B cell (primary cell): ENCODE results near the gene GPI. TPM values are rescaled to one million over a fixed set of nuclear protein-coding genes. Genes with fewer than 3 reads are reported as not detected.

Experiments used
- ATAC-seq: fragments of 200-7000 bp; cut with Tn5 transposase; one replicate; pipeline ENCODE4 v1.10.0; 2021; ENCODE audit warnings: low read depth, mild to moderate bottlenecking, moderate number of reproducible peaks, moderate library complexity
- CTCF ChIA-PET: fragments of 350-600 bp; sonication (Branson Sonifier 250); formaldehyde crosslinking; loops from one replicate; lab custom pipeline; 2021; ENCODE audit warnings: antibody characterized with exemption, inconsistent platforms; lab: Charles Lee
- POLR2A ChIA-PET: fragments of 350-600 bp; sonication (Branson Sonifier 250); formaldehyde crosslinking; loops from one replicate; lab custom pipeline; 2021; ENCODE audit warnings: antibody characterized with exemption; lab: Charles Lee
- DNase-seq: peaks from one replicate; pipeline ENCODE4 v3.0.0; 2013
- H2AFZ ChIP-seq: 2 replicates; pipeline ENCODE4 v1.6.1; 2012; ENCODE audit warnings: mild to moderate bottlenecking, low read depth, low read length; ENCODE audit not compliant: insufficient read depth, poor library complexity, severe bottlenecking
- H3K27ac ChIP-seq, 2 donors: 1 replicate in 1 of 2; 2 replicates in 1 of 2; pipeline ENCODE4 v1.5.1; 2012 to 2013; ENCODE audit warnings: low read length in 2 of 2, mild to moderate bottlenecking in 2 of 2, moderate library complexity in 1 of 2
- H3K27me3 ChIP-seq, 4 experiments: fragments of 200-600 bp in 1 of 4; sonication (generic) in 1 of 4; replicated peaks in 1 of 4; 1 replicate in 2 of 4; 2 replicates in 2 of 4; pipeline versions ENCODE4 v1.6.1 to v1.7.0; 2013 to 2016; ENCODE audit warnings: low read length in 3 of 4, mild to moderate bottlenecking in 2 of 4, mixed read lengths in 1 of 4, moderate library complexity in 1 of 4; ENCODE audit not compliant: insufficient read depth in 4 of 4, control insufficient read depth in 3 of 4; ENCODE audit errors: control extremely low read depth in 1 of 4
- H3K36me3 ChIP-seq, 2 experiments: replicated peaks in 1 of 2; 1 replicate in 1 of 2; 2 replicates in 1 of 2; pipeline versions ENCODE4 v1.6.1 to v1.7.1; 2013; ENCODE audit warnings: low read length in 1 of 2; ENCODE audit not compliant: insufficient read depth in 2 of 2, control insufficient read depth in 1 of 2; ENCODE audit errors: control extremely low read depth in 1 of 2, extremely low read depth in 1 of 2
- H3K4me1 ChIP-seq, 2 donors: fragments of 200-600 bp in 1 of 2; sonication (generic) in 1 of 2; 1 replicate in 1 of 2; 2 replicates in 1 of 2; pipeline versions ENCODE4 v1.5.1 to v1.6.1; 2013 to 2017; ENCODE audit warnings: low read length in 2 of 2; ENCODE audit not compliant: control insufficient read depth in 2 of 2, insufficient read depth in 2 of 2
- H3K4me2 ChIP-seq: replicated peaks from 2 replicates; pipeline ENCODE3; 2012; ENCODE audit warnings: mild to moderate bottlenecking, low read depth, low read length; ENCODE audit not compliant: poor library complexity, severe bottlenecking
- H3K4me3 ChIP-seq, 5 experiments: fragments of 200-600 bp in 1 of 5; sonication (generic) in 1 of 5; 1 replicate in 3 of 5; 2 replicates in 2 of 5; pipeline versions ENCODE4 v1.5.1 to v1.7.0; 2011 to 2016; ENCODE audit warnings: low read length in 4 of 5, mild to moderate bottlenecking in 4 of 5, low read depth in 2 of 5, control low read depth in 1 of 5, moderate library complexity in 1 of 5; ENCODE audit not compliant: insufficient read depth in 1 of 5; ENCODE audit errors: control extremely low read depth in 1 of 5, extremely low read depth in 1 of 5
- H3K79me2 ChIP-seq: fragments of 200-600 bp; sonication (generic); one replicate; pipeline ENCODE4 v1.6.0; 2016; ENCODE audit warnings: low read length; ENCODE audit not compliant: control insufficient read depth, insufficient read depth
- H3K9ac ChIP-seq: fragments of 200-600 bp; sonication (generic); 2 replicates; pipeline ENCODE4 v1.6.1; 2017; ENCODE audit warnings: mild to moderate bottlenecking, low read length, moderate library complexity
- H3K9me3 ChIP-seq, 3 donors: one replicate each; pipeline versions ENCODE4 v1.6.1 to v1.7.1; 2013; ENCODE audit warnings: low read length in 2 of 3; ENCODE audit not compliant: control insufficient read depth in 2 of 3, insufficient read depth in 1 of 3; ENCODE audit errors: control extremely low read depth in 1 of 3
- H4K20me1 ChIP-seq: 2 replicates; pipeline ENCODE4 v1.6.0; 2012; ENCODE audit warnings: mild to moderate bottlenecking, low read length; ENCODE audit not compliant: insufficient read depth, control insufficient read depth, poor library complexity, severe bottlenecking
- H3K27ac Mint-ChIP-seq: one replicate; pipeline ENCODE4 v1.8.0; 2021; ENCODE audit warnings: mixed read lengths
- H3K27me3 Mint-ChIP-seq: one replicate; pipeline ENCODE4 v1.8.0; 2021; ENCODE audit warnings: mixed read lengths
- H3K4me1 Mint-ChIP-seq: one replicate; pipeline ENCODE4 v1.8.0; 2021; ENCODE audit warnings: mixed read lengths
- H3K4me3 Mint-ChIP-seq: one replicate; pipeline ENCODE4 v1.8.0; 2021; ENCODE audit warnings: mixed read lengths
- H3K9me3 Mint-ChIP-seq: one replicate; pipeline ENCODE4 v1.8.0; 2022; ENCODE audit warnings: mixed read lengths; ENCODE audit not compliant: insufficient read depth
- EZH2 ChIP-seq: IDR thresholded peaks from 2 replicates; pipeline ENCODE4 v1.6.1; 2012; ENCODE audit warnings: borderline replicate concordance, low read depth, mild to moderate bottlenecking, moderate library complexity, low read length; ENCODE audit not compliant: insufficient read depth, poor library complexity, severe bottlenecking
- WGBS: methylation state at CpG from one replicate; pipeline ENCODE4 v1.1.5; 2013; ENCODE audit warnings: missing lambda C conversion rate; ENCODE audit not compliant: insufficient coverage; 5-methylcytosine and 5-hydroxymethylcytosine counted together
- intact Hi-C: fragments of 100-400 bp; cut with micrococcal nuclease; formaldehyde crosslinking; loops from one replicate; pipeline ENCODE4 v1.10.0; 2022
- polyA plus RNA-seq: library from polyadenylated mRNA; depleted of rRNA; stranded (reverse); fragments of >200 nt; gene quantifications from 2 replicates; pipeline ENCODE4 v1.2.3, GENCODE V29; 2012
- total RNA-seq, 2 donors: library from RNA; stranded (reverse); fragments of 120-200 nt in 1 of 2; gene quantifications; 1 replicate in 1 of 2; 2 replicates in 1 of 2; pipeline versions ENCODE4 v1.2.3 to v1.2.4, GENCODE V29; 2013 to 2022
- TF ChIP-seq, protein P1 (sequence below): fragments of 200-600 bp; IDR thresholded peaks from one replicate; pipeline ENCODE4 v1.8.0; 2022; ENCODE audit warnings: antibody characterized with exemption, mild to moderate bottlenecking

The GPI gene
- total and polyA plus RNA-seq, 2 donors (not counting 1 experiment from before 2014, with no cell fraction given): 74.5 to 102 TPM

DNA sequence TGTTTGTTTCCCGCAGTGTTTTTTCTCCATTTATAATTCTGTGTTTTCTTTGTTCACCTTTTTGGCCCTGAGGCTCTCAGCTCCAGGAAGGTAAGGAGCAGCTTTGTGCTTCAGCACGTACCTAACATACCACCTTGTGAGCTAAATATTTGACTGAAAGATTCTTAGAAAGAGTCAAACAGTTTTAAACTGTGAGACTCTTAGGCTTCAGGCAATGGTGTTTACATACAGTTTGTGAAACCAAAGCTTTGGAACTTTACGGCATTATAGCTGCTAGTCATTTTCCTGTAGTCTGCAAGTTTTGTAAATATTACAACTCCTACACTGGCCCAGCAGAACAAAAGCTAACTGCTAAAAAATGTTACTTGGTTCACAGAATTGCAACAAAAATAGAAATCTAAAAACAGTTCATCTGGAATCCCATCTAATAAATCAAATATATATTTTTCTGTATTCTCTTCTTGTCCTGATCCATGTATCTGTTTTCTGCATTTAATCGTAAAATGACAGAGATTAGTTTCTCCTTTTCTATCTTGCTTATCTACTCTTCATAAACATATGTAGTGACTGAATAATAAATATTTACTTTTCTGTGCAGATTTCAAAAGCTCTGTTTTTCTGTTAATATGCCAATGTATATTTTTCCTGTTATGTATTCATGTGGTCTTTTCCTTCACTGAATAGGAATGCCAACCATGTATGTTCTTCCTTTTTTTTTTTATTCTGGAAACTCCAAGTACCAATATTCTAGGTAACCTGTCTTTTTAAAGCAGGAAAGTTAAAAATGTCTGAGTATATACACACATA, 38.8 kb upstream of the GPI start:
- no peaks in the 10 kb centered on the region for H3K4me1 Mint-ChIP-seq
- H3K4me3 Mint-ChIP-seq: no peak overlapping the region
- H3K36me3 ChIP-seq: peaks cover 7 to 71% of the 10 kb centered on the region in 2 experiments
- CTCF ChIA-PET: interaction anchor here (0.7 to 1.2 kb wide), 3 partner anchors 9 to 77 kb away, joined by 3 to 4 read pairs (median 3); no protein-coding TSS in a partner anchor
- no peak overlapping the region for H3K27ac Mint-ChIP-seq
- H3K27me3 ChIP-seq: no peaks in the 10 kb centered on the region
- H2AFZ ChIP-seq: no peak overlapping the region
- no peak overlapping the region for H3K4me2 ChIP-seq
- no peaks in the 10 kb centered on the region for H3K4me1 ChIP-seq
- intact Hi-C loops: no loop called here
- 100% methylated on average over 1 of the region's 4 CpGs for WGBS
- no peak overlapping the region for H3K27ac ChIP-seq
- peaks cover 17% of the 10 kb centered on the region for H3K79me2 ChIP-seq
- TF ChIP-seq EZH2: no peak
- TF ChIP-seq, protein P1, sequence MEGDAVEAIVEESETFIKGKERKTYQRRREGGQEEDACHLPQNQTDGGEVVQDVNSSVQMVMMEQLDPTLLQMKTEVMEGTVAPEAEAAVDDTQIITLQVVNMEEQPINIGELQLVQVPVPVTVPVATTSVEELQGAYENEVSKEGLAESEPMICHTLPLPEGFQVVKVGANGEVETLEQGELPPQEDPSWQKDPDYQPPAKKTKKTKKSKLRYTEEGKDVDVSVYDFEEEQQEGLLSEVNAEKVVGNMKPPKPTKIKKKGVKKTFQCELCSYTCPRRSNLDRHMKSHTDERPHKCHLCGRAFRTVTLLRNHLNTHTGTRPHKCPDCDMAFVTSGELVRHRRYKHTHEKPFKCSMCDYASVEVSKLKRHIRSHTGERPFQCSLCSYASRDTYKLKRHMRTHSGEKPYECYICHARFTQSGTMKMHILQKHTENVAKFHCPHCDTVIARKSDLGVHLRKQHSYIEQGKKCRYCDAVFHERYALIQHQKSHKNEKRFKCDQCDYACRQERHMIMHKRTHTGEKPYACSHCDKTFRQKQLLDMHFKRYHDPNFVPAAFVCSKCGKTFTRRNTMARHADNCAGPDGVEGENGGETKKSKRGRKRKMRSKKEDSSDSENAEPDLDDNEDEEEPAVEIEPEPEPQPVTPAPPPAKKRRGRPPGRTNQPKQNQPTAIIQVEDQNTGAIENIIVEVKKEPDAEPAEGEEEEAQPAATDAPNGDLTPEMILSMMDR: no peak
- no peak overlapping the region for H3K4me3 ChIP-seq
- no peaks in the 10 kb centered on the region for H3K9me3 Mint-ChIP-seq
- H3K9me3 ChIP-seq: no peaks in the 10 kb centered on the region
- no peak for ATAC-seq
- H3K27me3 Mint-ChIP-seq: no peaks in the 10 kb centered on the region
- DNase-seq: no peak
- no peaks in the 10 kb centered on the region for H4K20me1 ChIP-seq
- POLR2A ChIA-PET: no interaction called here
- no peak overlapping the region for H3K9ac ChIP-seq

DNA sequence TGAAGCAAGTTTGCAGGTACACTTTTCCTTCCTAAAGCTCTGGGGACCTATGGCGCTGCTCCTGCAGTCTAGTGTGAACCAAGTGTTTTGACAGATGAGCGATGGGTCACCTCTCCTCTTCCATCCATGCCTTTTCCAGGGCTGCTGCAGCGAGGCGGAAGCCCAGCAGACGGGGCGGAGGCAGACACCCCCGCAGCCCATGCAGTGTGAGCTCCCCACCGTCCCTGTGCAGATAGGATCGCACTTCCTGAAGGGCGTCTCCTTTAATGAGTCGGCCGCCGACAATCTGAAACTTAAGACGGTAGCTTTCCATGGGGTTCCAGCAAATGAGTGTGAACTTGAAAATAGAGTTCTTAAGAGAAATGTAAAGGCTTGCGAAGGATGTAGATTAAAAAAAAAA, 37.1 kb upstream of the GPI start:
- no peak overlapping the region for H3K4me3 ChIP-seq
- no peaks in the 10 kb centered on the region for H3K9me3 Mint-ChIP-seq
- TF ChIP-seq, protein P1: no peak
- no peak for TF ChIP-seq EZH2
- ATAC-seq (no peak), DNase-seq (no peak)
- ChIA-PET POLR2A (interaction anchor here (0.7 kb wide), 1 partner anchor 53 kb away, joined by 4 read pairs; no protein-coding TSS in a partner anchor), CTCF (interaction anchor here (1.1 to 1.2 kb wide), 3 partner anchors 9 to 1144 kb away, joined by 3 read pairs; no protein-coding TSS in a partner anchor)
- WGBS: 97% methylated on average over 15 of the region's 15 CpGs
- H3K27ac ChIP-seq: no peak overlapping the region
- H3K27me3 ChIP-seq: no peaks in the 10 kb centered on the region
- peaks cover 13% of the 10 kb centered on the region for H3K79me2 ChIP-seq
- H3K36me3 ChIP-seq: peaks cover 7 to 82% of the 10 kb centered on the region in 2 experiments
- intact Hi-C loops: no loop called here
- no peak overlapping the region for H3K4me3 Mint-ChIP-seq
- no peak overlapping the region for H3K4me2 ChIP-seq
- H3K27ac Mint-ChIP-seq: no peak overlapping the region
- H2AFZ ChIP-seq: no peak overlapping the region
- H3K27me3 Mint-ChIP-seq: no peaks in the 10 kb centered on the region
- H3K4me1 ChIP-seq: no peaks in the 10 kb centered on the region
- no peaks in the 10 kb centered on the region for H3K4me1 Mint-ChIP-seq
- H3K9me3 ChIP-seq: no peaks in the 10 kb centered on the region
- H4K20me1 ChIP-seq: no peaks in the 10 kb centered on the region
- H3K9ac ChIP-seq: no peak overlapping the region
